ENCODE data around the gene NELL2.
"Not testable (repeated sequence)": the region's sequence is repeated elsewhere in the genome, so short reads cannot be mapped to it uniquely, and the experiment has no call there.

Gene NELL2

GRCh38 chr12:44697511-44697910 is 178.6 kb downstream of the NELL2 start:
- Histone ChIP-seq H3K27me3 (ENCODE audit: control insufficient read depth, insufficient read depth, low read length) (no peaks in the 10 kb centered on the region), H3K9me3 (ENCODE audit: control insufficient read depth, insufficient read depth, low read length) (no peaks in the 10 kb centered on the region), H3K36me3 (ENCODE audit: control insufficient read depth, insufficient read depth, low read length) (no peaks in the 10 kb centered on the region), H3K4me1 (ENCODE audit: control insufficient read depth, insufficient read depth, low read length) (peaks cover 22% of the 10 kb centered on the region), H3K9ac (ENCODE audit: low read depth, low read length) (no peak overlapping the region), H3K4me3 (ENCODE audit: low read depth, low read length) (no peak overlapping the region), H3K27ac (ENCODE audit: low read depth, low read length) (no peak overlapping the region)

- Histone ChIP-seq H3K4me3 (ENCODE audit: low read depth, low read length) (no peak overlapping the region; the same call in 1 of the 2 replicates), H3K27ac (ENCODE audit: low read depth, low read length) (no peak overlapping the region), H3K9ac (ENCODE audit: low read depth, low read length) (no peak overlapping the region), H3K4me1 (ENCODE audit: control insufficient read depth, insufficient read depth, low read length) (peaks cover 22% of the 10 kb centered on the region), H3K9me3 (ENCODE audit: control insufficient read depth, insufficient read depth, low read length) (no peaks in the 10 kb centered on the region), H3K36me3 (ENCODE audit: control insufficient read depth, insufficient read depth, low read length) (no peaks in the 10 kb centered on the region), H3K27me3 (ENCODE audit: control insufficient read depth, insufficient read depth, low read length) (no peaks in the 10 kb centered on the region)
Measured at GRCh38 chr12:44696542-44696941, 179.6 kb downstream of the NELL2 start.

DNA sequence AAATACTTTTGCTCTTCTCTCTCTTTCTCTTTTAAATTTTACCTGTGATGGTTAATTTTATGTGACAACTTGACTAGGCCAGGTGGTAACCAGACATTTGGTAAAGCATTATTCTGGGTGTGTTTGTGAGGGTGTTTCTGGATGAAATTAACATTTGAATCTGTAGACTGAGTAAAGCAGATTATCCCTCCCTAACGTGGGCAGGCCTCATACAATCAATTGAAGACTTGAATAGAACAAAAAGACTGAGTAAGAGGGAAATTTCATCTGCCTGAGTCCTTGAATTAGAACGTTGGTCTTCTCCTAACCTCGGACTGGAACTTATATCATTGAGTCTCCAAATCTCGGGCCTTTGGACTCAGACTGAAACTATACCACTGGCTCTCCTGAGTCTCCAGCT is 182.1 kb downstream of the NELL2 start:
- Histone ChIP-seq H3K27me3 (ENCODE audit: control insufficient read depth, insufficient read depth, low read length) (no peaks in the 10 kb centered on the region), H3K9me3 (ENCODE audit: control insufficient read depth, insufficient read depth, low read length) (no peaks in the 10 kb centered on the region), H3K9ac (ENCODE audit: low read depth, low read length) (no peak overlapping the region), H3K4me1 (ENCODE audit: control insufficient read depth, insufficient read depth, low read length) (peaks cover 22% of the 10 kb centered on the region), H3K27ac (ENCODE audit: low read depth, low read length) (no peak overlapping the region), H3K36me3 (ENCODE audit: control insufficient read depth, insufficient read depth, low read length) (no peaks in the 10 kb centered on the region), H3K4me3 (ENCODE audit: low read depth, low read length) (no peak overlapping the region)

- Histone ChIP-seq H3K27ac (ENCODE audit: low read depth, low read length) (no peak overlapping the region), H3K9ac (ENCODE audit: low read depth, low read length) (no peak overlapping the region), H3K36me3 (ENCODE audit: control insufficient read depth, insufficient read depth, low read length) (no peaks in the 10 kb centered on the region), H3K4me1 (ENCODE audit: control insufficient read depth, insufficient read depth, low read length) (peaks cover 6% of the 10 kb centered on the region; the same call in 1 of the 2 replicates), H3K9me3 (ENCODE audit: control insufficient read depth, insufficient read depth, low read length) (no peaks in the 10 kb centered on the region), H3K4me3 (ENCODE audit: low read depth, low read length) (no peak overlapping the region), H3K27me3 (ENCODE audit: control insufficient read depth, insufficient read depth, low read length) (no peaks in the 10 kb centered on the region)
Measured at GRCh38 chr12:44689587-44689986, 186.5 kb downstream of the NELL2 start.

- H3K4me1 ChIP-seq (ENCODE audit: control insufficient read depth, insufficient read depth, low read length); H3K27me3 ChIP-seq (ENCODE audit: control insufficient read depth, insufficient read depth, low read length); H3K9ac ChIP-seq (ENCODE audit: low read depth, low read length); H3K4me3 ChIP-seq (ENCODE audit: low read depth, low read length); H3K36me3 ChIP-seq (ENCODE audit: control insufficient read depth, insufficient read depth, low read length); H3K9me3 ChIP-seq (ENCODE audit: control insufficient read depth, insufficient read depth, low read length); H3K27ac ChIP-seq (ENCODE audit: low read depth, low read length): not testable (repeated sequence)
Measured at GRCh38 chr12:44686821-44687432, 189.2 kb downstream of the NELL2 start.

- no peaks in the 10 kb centered on the region for H3K36me3 ChIP-seq (ENCODE audit: control insufficient read depth, insufficient read depth, low read length)
- no peak overlapping the region for H3K27ac ChIP-seq (ENCODE audit: low read depth, low read length)
- no peak overlapping the region for H3K9ac ChIP-seq (ENCODE audit: low read depth, low read length)
- H3K9me3 ChIP-seq (ENCODE audit: control insufficient read depth, insufficient read depth, low read length): no peaks in the 10 kb centered on the region
- H3K4me1 ChIP-seq (ENCODE audit: control insufficient read depth, insufficient read depth, low read length): peaks cover 2% of the 10 kb centered on the region
- no peaks in the 10 kb centered on the region for H3K27me3 ChIP-seq (ENCODE audit: control insufficient read depth, insufficient read depth, low read length)
- H3K4me3 ChIP-seq (ENCODE audit: low read depth, low read length): no peak overlapping the region
Measured at GRCh38 chr12:44677724-44678123, 198.4 kb downstream of the NELL2 start.

DNA sequence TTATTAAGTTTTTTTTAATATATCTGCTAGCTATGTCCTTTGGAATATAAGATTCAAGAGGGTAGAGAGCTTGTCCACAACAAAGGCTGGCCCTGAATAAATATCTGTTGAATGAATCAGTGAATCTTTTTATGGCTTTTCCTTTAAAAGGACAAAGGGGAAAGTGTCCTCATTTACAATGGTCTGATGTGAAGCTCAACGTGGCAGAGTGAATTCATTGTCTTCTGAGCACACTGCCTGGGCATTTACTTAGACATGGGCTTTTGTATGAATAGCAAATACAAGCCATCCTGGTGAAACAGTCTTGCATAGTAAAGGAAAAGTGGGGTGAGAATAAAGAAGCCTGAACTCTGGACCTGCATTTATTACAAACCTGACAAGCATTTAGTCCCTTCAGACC is 201.2 kb downstream of the NELL2 start:
- Histone ChIP-seq H3K36me3 (ENCODE audit: control insufficient read depth, insufficient read depth, low read length) (no peaks in the 10 kb centered on the region), H3K27me3 (ENCODE audit: control insufficient read depth, insufficient read depth, low read length) (no peaks in the 10 kb centered on the region), H3K4me1 (ENCODE audit: control insufficient read depth, insufficient read depth, low read length) (peaks cover 2% of the 10 kb centered on the region), H3K9me3 (ENCODE audit: control insufficient read depth, insufficient read depth, low read length) (no peaks in the 10 kb centered on the region), H3K4me3 (ENCODE audit: low read depth, low read length) (no peak overlapping the region), H3K9ac (ENCODE audit: low read depth, low read length) (no peak overlapping the region), H3K27ac (ENCODE audit: low read depth, low read length) (no peak overlapping the region)

DNA sequence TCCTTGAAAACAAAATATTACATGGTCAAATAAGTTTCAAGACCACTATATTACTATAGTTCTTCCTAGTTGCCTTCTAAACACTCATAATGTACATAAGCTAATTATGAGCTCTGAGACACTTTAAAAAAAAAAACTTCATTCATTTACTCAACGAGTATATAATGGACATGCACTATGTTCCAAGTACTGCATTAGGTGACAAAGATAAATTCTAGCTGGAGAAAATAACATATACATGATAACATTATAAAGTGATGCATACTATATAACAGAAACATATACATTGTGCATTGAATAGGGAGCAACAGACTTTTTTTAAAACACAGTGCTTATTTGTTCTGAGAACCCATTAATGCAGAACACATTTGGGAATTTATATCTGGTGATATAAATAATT is 202.3 kb downstream of the NELL2 start:
- no peaks in the 10 kb centered on the region for H3K9me3 ChIP-seq (ENCODE audit: control insufficient read depth, insufficient read depth, low read length)
- H3K9ac ChIP-seq (ENCODE audit: low read depth, low read length): no peak overlapping the region
- H3K4me1 ChIP-seq (ENCODE audit: control insufficient read depth, insufficient read depth, low read length): peaks cover 2% of the 10 kb centered on the region
- no peaks in the 10 kb centered on the region for H3K27me3 ChIP-seq (ENCODE audit: control insufficient read depth, insufficient read depth, low read length)
- H3K27ac ChIP-seq (ENCODE audit: low read depth, low read length): no peak overlapping the region
- no peak overlapping the region for H3K4me3 ChIP-seq (ENCODE audit: low read depth, low read length)
- no peaks in the 10 kb centered on the region for H3K36me3 ChIP-seq (ENCODE audit: control insufficient read depth, insufficient read depth, low read length)

GRCh38 chr12:44672042-44672441 is 204.1 kb downstream of the NELL2 start:
- Histone ChIP-seq H3K36me3 (ENCODE audit: control insufficient read depth, insufficient read depth, low read length) (no peaks in the 10 kb centered on the region), H3K9ac (ENCODE audit: low read depth, low read length) (no peak overlapping the region), H3K9me3 (ENCODE audit: control insufficient read depth, insufficient read depth, low read length) (no peaks in the 10 kb centered on the region), H3K4me3 (ENCODE audit: low read depth, low read length) (no peak overlapping the region), H3K4me1 (ENCODE audit: control insufficient read depth, insufficient read depth, low read length) (peaks cover 2% of the 10 kb centered on the region), H3K27ac (ENCODE audit: low read depth, low read length) (no peak overlapping the region), H3K27me3 (ENCODE audit: control insufficient read depth, insufficient read depth, low read length) (no peaks in the 10 kb centered on the region)

GRCh38 chr12:44668443-44668842 is 207.7 kb downstream of the NELL2 start:
- no peak overlapping the region for H3K4me3 ChIP-seq (ENCODE audit: low read depth, low read length)
- H3K9me3 ChIP-seq (ENCODE audit: control insufficient read depth, insufficient read depth, low read length): no peaks in the 10 kb centered on the region
- H3K9ac ChIP-seq (ENCODE audit: low read depth, low read length): no peak overlapping the region
- H3K27me3 ChIP-seq (ENCODE audit: control insufficient read depth, insufficient read depth, low read length): no peaks in the 10 kb centered on the region
- H3K4me1 ChIP-seq (ENCODE audit: control insufficient read depth, insufficient read depth, low read length): no peaks in the 10 kb centered on the region
- no peaks in the 10 kb centered on the region for H3K36me3 ChIP-seq (ENCODE audit: control insufficient read depth, insufficient read depth, low read length)
- H3K27ac ChIP-seq (ENCODE audit: low read depth, low read length): no peak overlapping the region

- H3K9me3 ChIP-seq (ENCODE audit: control insufficient read depth, insufficient read depth, low read length): no peaks in the 10 kb centered on the region
- H3K27me3 ChIP-seq (ENCODE audit: control insufficient read depth, insufficient read depth, low read length): no peaks in the 10 kb centered on the region
- no peaks in the 10 kb centered on the region for H3K4me1 ChIP-seq (ENCODE audit: control insufficient read depth, insufficient read depth, low read length)
- no peak overlapping the region for H3K27ac ChIP-seq (ENCODE audit: low read depth, low read length)
- H3K4me3 ChIP-seq (ENCODE audit: low read depth, low read length): no peak overlapping the region
- H3K36me3 ChIP-seq (ENCODE audit: control insufficient read depth, insufficient read depth, low read length): no peaks in the 10 kb centered on the region
- no peak overlapping the region for H3K9ac ChIP-seq (ENCODE audit: low read depth, low read length)
Measured at GRCh38 chr12:44667461-44667860, 208.7 kb downstream of the NELL2 start.

- no peaks in the 10 kb centered on the region for H3K4me1 ChIP-seq (ENCODE audit: control insufficient read depth, insufficient read depth, low read length)
- H3K27ac ChIP-seq (ENCODE audit: low read depth, low read length): no peak overlapping the region
- H3K9me3 ChIP-seq (ENCODE audit: control insufficient read depth, insufficient read depth, low read length): no peaks in the 10 kb centered on the region
- no peaks in the 10 kb centered on the region for H3K36me3 ChIP-seq (ENCODE audit: control insufficient read depth, insufficient read depth, low read length)
- H3K9ac ChIP-seq (ENCODE audit: low read depth, low read length): no peak overlapping the region
- no peak overlapping the region for H3K4me3 ChIP-seq (ENCODE audit: low read depth, low read length)
- no peaks in the 10 kb centered on the region for H3K27me3 ChIP-seq (ENCODE audit: control insufficient read depth, insufficient read depth, low read length)
Measured at GRCh38 chr12:44663291-44663690, 212.8 kb downstream of the NELL2 start.
